Prostate gland (tissue), 2 donors: ENCODE data around the gene RTP5. TPM values are rescaled to one million over a fixed set of nuclear protein-coding genes. Genes with fewer than 3 reads are reported as not detected.
A peak's percentile ranks its signal among the peaks of the same experiment; 100 is the strongest.
"Not testable (repeated sequence)": the region's sequence is repeated elsewhere in the genome, so short reads cannot be mapped to it uniquely, and the experiment has no call there.

ENCODE experiments used
- DNase-seq: peaks from one replicate; pipeline ENCODE4 v3.0.0-alpha.2; 2019; ENCODE audit warnings: low spot score
- H3K27ac ChIP-seq, 2 donors: fragments of 200-600 bp; sonication (generic); 2 replicates each; pipeline ENCODE4 v1.5.1; 2017 to 2019
- H3K27me3 ChIP-seq: fragments of 200-600 bp; sonication (generic); replicated peaks from 2 replicates; pipeline ENCODE4 v1.5.1; 2019; ENCODE audit not compliant: insufficient read depth
- H3K36me3 ChIP-seq, 2 donors: fragments of 200-600 bp; sonication (generic); 1 replicate in 1 of 2; 2 replicates in 1 of 2; pipeline versions ENCODE4 v1.5.1 to v1.8.1; 2017 to 2019
- H3K4me1 ChIP-seq: fragments of 200-600 bp; sonication (generic); replicated peaks from 2 replicates; pipeline ENCODE4 v1.5.1; 2019
- H3K4me3 ChIP-seq, 2 donors: fragments of 200-600 bp; sonication (generic); 2 replicates each; pipeline ENCODE4 v1.5.1; 2017 to 2019
- H3K9me3 ChIP-seq: fragments of 200-600 bp; sonication (generic); 2 replicates; pipeline ENCODE4 v1.5.1; 2017
- POLR2A ChIP-seq: fragments of 450-650 bp; IDR thresholded peaks from one replicate; pipeline ENCODE4 v1.6.1; 2016; ENCODE audit warnings: antibody characterized with exemption, mild to moderate bottlenecking
- POLR2AphosphoS5 ChIP-seq: sonication (generic); formaldehyde crosslinking; IDR thresholded peaks from one replicate; pipeline ENCODE4 v1.6.1; 2017; ENCODE audit warnings: antibody characterized with exemption
- WGBS: methylation state at CpG from one replicate; pipeline ENCODE4 v1.1.5; 2018; 5-methylcytosine and 5-hydroxymethylcytosine counted together
- intact Hi-C: fragments of 100-400 bp; cut with DNase I; formaldehyde crosslinking; loops from one replicate; pipeline ENCODE4 v1.14.2; 2022
- total RNA-seq, 2 donors: library from RNA; depleted of rRNA; stranded (reverse); fragments of >200 nt; gene quantifications; one replicate each; pipeline ENCODE4 v1.1.0, GENCODE V29; 2016
- TF ChIP-seq, protein P1 (sequence below), 4 experiments: fragments of 200-600 bp in 2 of 4; fragments of 450-650 bp in 2 of 4; sonication (generic) in 2 of 4; IDR thresholded peaks; 1 replicate in 3 of 4; 2 replicates in 1 of 4; pipeline ENCODE4 v1.5.1; 2016 to 2019; ENCODE audit warnings: antibody characterized with exemption in 4 of 4, mild to moderate bottlenecking in 2 of 4, moderate library complexity in 2 of 4

RTP5 gene
- total RNA-seq, 2 donors from 2014 or later, result 0.14 to 0.28 TPM

DNA sequence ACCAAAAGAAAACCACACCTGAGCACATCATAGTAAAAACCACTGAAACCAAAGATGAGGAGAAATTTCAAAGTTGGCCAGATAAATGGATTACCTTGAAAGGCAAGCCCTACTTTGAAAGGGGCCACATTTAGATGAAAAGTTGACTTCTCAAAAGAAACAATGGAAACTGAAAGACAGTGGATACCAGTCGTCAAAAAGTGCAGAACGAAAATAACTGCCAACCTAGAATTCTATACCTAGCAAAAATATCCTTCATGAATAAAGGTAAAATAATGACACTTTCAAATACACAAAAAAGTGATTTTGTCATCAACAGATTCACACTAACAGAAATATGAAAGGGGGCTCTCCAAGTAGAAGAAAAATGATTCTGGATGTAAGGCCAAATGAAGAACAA lies 42.1 kb upstream of the RTP5 start:
- 85% methylated on average over 2 of the region's 2 CpGs for WGBS
- TF ChIP-seq POLR2AphosphoS5 (no peak), POLR2A (no peak)
- TF ChIP-seq, protein P1, sequence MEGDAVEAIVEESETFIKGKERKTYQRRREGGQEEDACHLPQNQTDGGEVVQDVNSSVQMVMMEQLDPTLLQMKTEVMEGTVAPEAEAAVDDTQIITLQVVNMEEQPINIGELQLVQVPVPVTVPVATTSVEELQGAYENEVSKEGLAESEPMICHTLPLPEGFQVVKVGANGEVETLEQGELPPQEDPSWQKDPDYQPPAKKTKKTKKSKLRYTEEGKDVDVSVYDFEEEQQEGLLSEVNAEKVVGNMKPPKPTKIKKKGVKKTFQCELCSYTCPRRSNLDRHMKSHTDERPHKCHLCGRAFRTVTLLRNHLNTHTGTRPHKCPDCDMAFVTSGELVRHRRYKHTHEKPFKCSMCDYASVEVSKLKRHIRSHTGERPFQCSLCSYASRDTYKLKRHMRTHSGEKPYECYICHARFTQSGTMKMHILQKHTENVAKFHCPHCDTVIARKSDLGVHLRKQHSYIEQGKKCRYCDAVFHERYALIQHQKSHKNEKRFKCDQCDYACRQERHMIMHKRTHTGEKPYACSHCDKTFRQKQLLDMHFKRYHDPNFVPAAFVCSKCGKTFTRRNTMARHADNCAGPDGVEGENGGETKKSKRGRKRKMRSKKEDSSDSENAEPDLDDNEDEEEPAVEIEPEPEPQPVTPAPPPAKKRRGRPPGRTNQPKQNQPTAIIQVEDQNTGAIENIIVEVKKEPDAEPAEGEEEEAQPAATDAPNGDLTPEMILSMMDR (IDR thresholded peaks at IDR 0.05), result no peak
- no peak for DNase-seq
- no peaks in the 10 kb centered on the region for H3K9me3 ChIP-seq
- no peak overlapping the region for H3K4me3 ChIP-seq
- no peak overlapping the region for H3K27ac ChIP-seq
- no peaks in the 10 kb centered on the region for H3K36me3 ChIP-seq
- intact Hi-C loops, result no loop called here
- no peaks in the 10 kb centered on the region for H3K27me3 ChIP-seq
- no peaks in the 10 kb centered on the region for H3K4me1 ChIP-seq

DNA sequence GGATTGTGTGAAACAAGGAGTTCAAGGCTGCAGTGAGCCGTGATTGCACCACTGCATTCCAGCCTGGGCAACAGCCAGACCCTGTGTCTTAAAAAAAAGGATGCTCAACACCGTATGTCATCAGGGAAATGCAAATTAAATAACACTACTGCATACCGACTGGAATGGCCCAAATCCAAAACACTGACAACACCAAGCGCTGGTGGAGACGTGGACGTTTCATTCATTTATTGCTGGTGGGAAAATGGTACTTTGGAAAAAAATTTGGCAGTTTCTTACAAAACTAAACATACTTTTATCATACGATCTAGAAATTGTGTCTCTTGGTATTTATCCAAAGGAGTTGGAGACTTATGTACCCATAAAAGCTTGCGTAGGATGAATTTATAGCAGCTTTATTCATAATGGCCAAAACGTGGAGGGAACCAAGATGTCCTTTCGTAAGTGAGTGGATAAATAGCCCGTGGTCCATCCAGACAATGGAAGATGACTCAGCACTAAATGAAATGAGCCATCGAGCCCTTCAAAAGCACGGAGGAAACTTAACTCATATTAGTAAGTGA lies 36.3 kb upstream of the RTP5 start:
- H3K27ac ChIP-seq, result peak overlapping the region in 1 of 2 donors; percentile 31
- H3K36me3 ChIP-seq, result no peaks in the 10 kb centered on the region
- peak; percentile 70 for DNase-seq
- H3K4me1 ChIP-seq, result peaks cover 4% of the 10 kb centered on the region
- no peak overlapping the region for H3K4me3 ChIP-seq
- H3K9me3 ChIP-seq, result no peaks in the 10 kb centered on the region
- TF ChIP-seq, protein P1 (IDR thresholded peaks at IDR 0.05), result no peak
- peak; percentile 95 for TF ChIP-seq POLR2AphosphoS5
- no peaks in the 10 kb centered on the region for H3K27me3 ChIP-seq
- intact Hi-C loops, result no loop called here
- WGBS, result 15% methylated on average over 13 of the region's 13 CpGs

DNA sequence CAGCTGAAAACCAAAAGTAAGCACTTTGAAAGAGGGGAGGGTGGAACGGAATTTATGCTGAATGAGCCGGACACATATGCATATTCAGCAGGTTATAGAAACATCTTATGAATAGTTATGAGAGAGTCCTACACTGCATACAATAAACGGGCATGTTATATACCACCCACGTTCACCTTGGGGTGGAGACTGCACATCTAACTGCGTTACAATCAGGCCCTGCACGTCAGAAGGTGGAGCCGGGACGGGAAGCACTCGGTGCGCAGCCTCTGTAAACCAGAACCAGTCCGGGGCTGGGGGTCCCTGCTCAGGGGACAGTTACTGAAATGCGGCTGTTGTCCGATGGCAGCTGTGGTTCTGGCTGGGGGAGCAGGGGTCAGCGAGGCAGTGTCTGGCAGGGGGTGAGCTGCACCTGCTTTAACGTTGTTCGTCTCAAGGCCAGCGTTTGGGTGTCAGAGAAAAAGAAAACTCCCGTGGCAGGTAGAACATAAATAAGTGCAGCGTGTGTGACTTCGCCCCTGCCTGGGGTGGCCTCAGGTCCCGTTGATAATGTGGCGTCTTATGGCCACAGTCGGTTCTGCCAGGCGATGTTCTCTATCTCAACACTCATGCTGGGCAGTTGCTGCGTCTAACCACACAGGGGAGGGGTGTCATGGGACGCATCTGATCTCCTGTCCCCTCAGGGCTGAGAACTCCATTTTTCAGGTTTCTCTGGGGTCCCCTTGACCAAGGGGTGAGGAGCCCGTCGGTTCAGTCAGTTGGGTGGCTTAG lies 35.6 kb upstream of the RTP5 start:
- H3K4me3 ChIP-seq, DNase-seq, H3K27me3 ChIP-seq, H3K36me3 ChIP-seq, intact Hi-C loops, H3K4me1 ChIP-seq, H3K9me3 ChIP-seq: not testable (repeated sequence)
- 54% methylated on average over 24 of the region's 28 CpGs for WGBS
- peak overlapping the region in 1 of 2 donors; percentile 31 for H3K27ac ChIP-seq

DNA sequence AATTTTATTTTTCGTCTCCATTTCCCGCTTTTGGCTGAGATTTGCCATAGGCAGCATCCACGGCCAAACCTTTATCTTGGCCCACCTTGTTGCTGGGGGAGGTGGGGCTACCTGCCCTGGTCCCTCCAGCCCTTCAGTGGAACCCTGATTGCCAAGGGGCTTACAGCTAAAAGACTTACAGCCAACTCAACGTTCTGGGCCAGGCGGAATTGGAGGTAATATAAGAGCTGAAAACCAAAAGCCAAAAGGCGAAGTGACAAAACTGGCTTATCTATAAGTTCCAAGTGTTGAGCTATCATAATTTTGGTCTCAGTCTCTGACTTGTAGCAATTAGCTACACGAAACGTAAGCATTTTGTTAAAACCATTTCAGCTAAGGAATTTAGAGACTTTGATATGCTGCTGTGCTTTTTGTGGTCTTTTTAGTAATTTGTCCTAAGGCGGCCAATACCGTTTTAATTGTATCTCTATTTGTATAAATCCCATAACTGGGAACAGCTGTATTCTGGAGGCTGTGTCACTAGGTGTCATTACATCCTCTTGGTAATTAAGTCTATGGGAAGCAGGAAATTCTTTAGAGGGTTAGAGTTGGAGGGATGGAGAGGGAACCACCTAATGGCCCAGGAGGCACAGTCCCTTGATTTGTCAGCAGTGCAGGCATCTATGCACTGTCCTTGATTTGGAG lies 34.9 kb upstream of the RTP5 start:
- no peak for DNase-seq
- no peaks in the 10 kb centered on the region for H3K36me3 ChIP-seq
- H3K4me1 ChIP-seq, result peaks cover 4% of the 10 kb centered on the region
- TF ChIP-seq POLR2AphosphoS5 (no peak), POLR2A (no peak)
- TF ChIP-seq, protein P1 (IDR thresholded peaks at IDR 0.05), result no peak
- 85% methylated on average over 10 of the region's 10 CpGs for WGBS
- H3K27me3 ChIP-seq, result no peaks in the 10 kb centered on the region
- H3K4me3 ChIP-seq, result no peak overlapping the region
- intact Hi-C loops, result no loop called here
- H3K27ac ChIP-seq, result no peak overlapping the region
- H3K9me3 ChIP-seq, result no peaks in the 10 kb centered on the region

DNA sequence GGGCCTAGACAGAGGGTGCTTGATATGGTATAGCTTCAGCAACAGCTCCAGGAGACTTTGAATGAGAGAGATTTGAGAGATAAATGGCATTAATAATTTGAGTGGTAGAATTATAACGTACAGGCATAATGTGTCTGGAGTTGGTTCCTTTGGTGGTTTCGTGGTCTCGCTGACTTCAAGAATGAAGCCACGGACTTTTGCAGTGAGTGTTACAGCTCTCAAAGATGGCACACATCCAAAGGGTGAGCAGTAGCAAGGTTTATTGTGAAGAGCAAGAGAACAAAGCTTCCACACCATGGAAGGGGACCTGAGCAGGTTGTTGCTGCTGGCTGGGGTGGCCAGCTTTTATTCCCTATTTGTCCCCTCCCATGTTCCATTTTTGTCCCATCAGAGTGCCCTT lies 33.9 kb upstream of the RTP5 start:
- intact Hi-C loops, result no loop called here
- Histone ChIP-seq H3K9me3 (no peaks in the 10 kb centered on the region), H3K4me3 (no peak overlapping the region), H3K4me1 (peaks cover 4% of the 10 kb centered on the region), H3K27me3 (no peaks in the 10 kb centered on the region), H3K36me3 (no peaks in the 10 kb centered on the region), H3K27ac (no peak overlapping the region)
- 64% methylated on average over 4 of the region's 4 CpGs for WGBS
- no peak for DNase-seq
- TF ChIP-seq POLR2AphosphoS5 (no peak), POLR2A (no peak)
- TF ChIP-seq, protein P1 (IDR thresholded peaks at IDR 0.05), result no peak
